OCI-LY7 (cell line): ENCODE results near the gene PRCP.
"Not testable (repeated sequence)": the region's sequence is repeated elsewhere in the genome, so short reads cannot be mapped to it uniquely, and the experiment has no call there.

ENCODE experiments used
- EZH2phosphoT487 ChIP-seq: fragments of 200-600 bp; sonication (generic); IDR thresholded peaks from 2 replicates; pipeline ENCODE4 v1.6.1; 2018; ENCODE audit warnings: low read depth, borderline replicate concordance, mild to moderate bottlenecking, mixed run types, antibody characterized with exemption, low read length, moderate library complexity, mixed read lengths
- TF ChIP-seq, protein P1 (sequence below): fragments of 200-600 bp; sonication (generic); conservative IDR thresholded peaks from 2 replicates; pipeline ENCODE4 v1.5.1; 2014; ENCODE audit warnings: mild to moderate bottlenecking, antibody characterized with exemption, low read length, moderate library complexity, mixed read lengths

DNA sequence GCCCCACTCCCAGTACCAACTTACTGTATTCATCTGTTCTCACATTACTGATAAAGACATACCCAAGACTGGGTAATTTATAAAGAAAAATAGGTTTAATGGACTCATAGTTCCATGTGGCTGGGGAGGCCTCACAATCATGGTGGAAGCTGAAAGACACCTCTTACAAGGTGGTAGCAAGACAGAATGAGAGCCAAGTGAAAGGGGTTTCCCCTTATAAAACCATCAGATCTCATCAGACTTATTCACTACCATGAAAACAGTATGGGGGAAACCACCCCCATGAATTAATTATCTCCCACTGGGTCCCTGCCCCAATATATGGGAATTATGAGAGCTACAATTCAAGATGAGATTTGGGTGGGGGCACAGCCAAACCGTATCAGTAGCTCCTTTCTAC lies 44.8 kb upstream of the PRCP start:
- TF ChIP-seq, protein P1, sequence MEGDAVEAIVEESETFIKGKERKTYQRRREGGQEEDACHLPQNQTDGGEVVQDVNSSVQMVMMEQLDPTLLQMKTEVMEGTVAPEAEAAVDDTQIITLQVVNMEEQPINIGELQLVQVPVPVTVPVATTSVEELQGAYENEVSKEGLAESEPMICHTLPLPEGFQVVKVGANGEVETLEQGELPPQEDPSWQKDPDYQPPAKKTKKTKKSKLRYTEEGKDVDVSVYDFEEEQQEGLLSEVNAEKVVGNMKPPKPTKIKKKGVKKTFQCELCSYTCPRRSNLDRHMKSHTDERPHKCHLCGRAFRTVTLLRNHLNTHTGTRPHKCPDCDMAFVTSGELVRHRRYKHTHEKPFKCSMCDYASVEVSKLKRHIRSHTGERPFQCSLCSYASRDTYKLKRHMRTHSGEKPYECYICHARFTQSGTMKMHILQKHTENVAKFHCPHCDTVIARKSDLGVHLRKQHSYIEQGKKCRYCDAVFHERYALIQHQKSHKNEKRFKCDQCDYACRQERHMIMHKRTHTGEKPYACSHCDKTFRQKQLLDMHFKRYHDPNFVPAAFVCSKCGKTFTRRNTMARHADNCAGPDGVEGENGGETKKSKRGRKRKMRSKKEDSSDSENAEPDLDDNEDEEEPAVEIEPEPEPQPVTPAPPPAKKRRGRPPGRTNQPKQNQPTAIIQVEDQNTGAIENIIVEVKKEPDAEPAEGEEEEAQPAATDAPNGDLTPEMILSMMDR, result not testable (repeated sequence)
- TF ChIP-seq EZH2phosphoT487, result not testable (repeated sequence)
